Measurements from ENCODE around the gene CCNG2. TPM values are rescaled to one million over a fixed set of nuclear protein-coding genes. Genes with fewer than 3 reads are reported as not detected.

Gene CCNG2
- total RNA-seq, 1 experiment from 2014 or later, result 10.6 TPM

- Histone ChIP-seq H2BK5ac (ENCODE audit: insufficient read length, low read length) (no peak overlapping the region), H2BK20ac (ENCODE audit: low read depth, low read length, poor library complexity, severe bottlenecking) (no peak overlapping the region), H3K9me3 (ENCODE audit: control insufficient read depth, low read depth, low read length) (no peaks in the 10 kb centered on the region), H2AK5ac (ENCODE audit: insufficient read length, low read length) (no peak overlapping the region), H3T11ph (ENCODE audit: low read length) (no peak overlapping the region), H2AFZ (ENCODE audit: low read length) (no peak overlapping the region), H3K9ac (ENCODE audit: extremely low read depth, insufficient read length, low read length) (no peak overlapping the region), H3K79me1 (ENCODE audit: insufficient read depth, low read depth, low read length, poor library complexity, severe bottlenecking) (no peaks in the 10 kb centered on the region), H2BK12ac (ENCODE audit: insufficient read length, low read depth, low read length) (no peak overlapping the region), H3K56ac (ENCODE audit: insufficient read length, low read depth, low read length) (no peak overlapping the region), H3K23me2 (ENCODE audit: insufficient read length, low read depth, low read length, poor library complexity, severe bottlenecking) (no peaks in the 10 kb centered on the region), H2BK120ac (ENCODE audit: low read depth, low read length, poor library complexity, severe bottlenecking) (no peak overlapping the region), H3K14ac (ENCODE audit: insufficient read depth, low read length) (no peak overlapping the region), H4K8ac (replicated peaks; ENCODE audit: insufficient read length, low read depth, low read length) (no peak overlapping the region), H3K4ac (ENCODE audit: low read depth, low read length) (no peak overlapping the region), H3K23ac (ENCODE audit: insufficient read length, low read depth, low read length) (no peak overlapping the region), H2BK15ac (ENCODE audit: low read depth, low read length) (no peak overlapping the region), H3K27me3 (ENCODE audit: insufficient read depth, low read length) (no peaks in the 10 kb centered on the region), H3K4me2 (ENCODE audit: insufficient read depth, insufficient read length, low read length) (no peak overlapping the region), H3K79me2 (ENCODE audit: insufficient read depth, low read length) (no peaks in the 10 kb centered on the region), H3K18ac (ENCODE audit: insufficient read length, low read depth, low read length) (no peak overlapping the region), H3K4me1 (ENCODE audit: insufficient read depth, low read length) (peaks cover 2% of the 10 kb centered on the region; the same call in 1 of the 2 replicates), H3K27ac (ENCODE audit: insufficient read length, low read depth, low read length) (no peak overlapping the region), H4K91ac (ENCODE audit: insufficient read length, low read depth, low read length) (no peak overlapping the region), H4K20me1 (ENCODE audit: control insufficient read depth, insufficient read depth, insufficient read length) (no peaks in the 10 kb centered on the region), H4K5ac (ENCODE audit: insufficient read length, low read depth, low read length) (no peak overlapping the region)
- Mint-ChIP-seq H3K36me3 (ENCODE audit: insufficient read depth in 1 of 3, low read depth in 3 of 3) (no peaks in the 10 kb centered on the region; a peak in 1 of 7 replicates), H3K4me3 (no peak overlapping the region), H3K27ac (no peak overlapping the region), H3K27me3 (ENCODE audit: low read depth) (no peaks in the 10 kb centered on the region; the same call in 1 of the 2 replicates), H3K9me3 (peaks cover 3 to 8% of the 10 kb centered on the region in 2 experiments; a peak in 2 of 5 replicates), H3K4me1 (peaks cover 23 to 38% of the 10 kb centered on the region in 2 experiments)
- DNase-seq, result no peak
- no peak for TF ChIP-seq CTCF (conservative IDR thresholded peaks at IDR 0.05)
- no CpG with 5 or more reads among the region's 2 CpGs for WGBS (ENCODE audit: extremely low coverage, insufficient read length, low lambda C conversion rate)
Measured at GRCh38 chr4:77126809-77127208, 30.2 kb upstream of the CCNG2 start.

Data from H9 (cell line).